Activated CD8-positive, alpha-beta T cell treated with anti-CD3 and anti-CD28 coated beads, Interleukin-2, amount 10 ng/mL, durations not matched to agents 7 days and 5 days (primary cell): ENCODE measurements around the gene HPN. TPM values are rescaled to one million over a fixed set of nuclear protein-coding genes. Genes with fewer than 3 reads are reported as not detected.

Experiments used
- ATAC-seq: fragments of 150-1000 bp; cut with Tn5 transposase; one replicate; pipeline ENCODE4 v1.10.0; 2021; ENCODE audit warnings: moderate library complexity
- CTCF ChIA-PET: fragments of 350-600 bp; sonication (Branson Sonifier 250); formaldehyde crosslinking; loops from one replicate; lab custom pipeline; 2021; ENCODE audit warnings: antibody characterized with exemption; lab: Charles Lee
- POLR2A ChIA-PET: fragments of 350-600 bp; sonication (Branson Sonifier 250); formaldehyde crosslinking; loops from one replicate; lab custom pipeline; 2021; ENCODE audit warnings: antibody characterized with exemption; lab: Charles Lee
- DNase-seq: peaks from one replicate; pipeline ENCODE4 v3.0.0-alpha.2; 2020
- H3K27ac Mint-ChIP-seq: one replicate; pipeline ENCODE4 v1.8.0; 2021; ENCODE audit warnings: mild to moderate bottlenecking, mixed read lengths
- H3K27me3 Mint-ChIP-seq: one replicate; pipeline ENCODE4 v1.8.0; 2021; ENCODE audit warnings: low read depth, mixed read lengths
- H3K36me3 Mint-ChIP-seq: one replicate; pipeline ENCODE4 v1.8.0; 2021; ENCODE audit warnings: low read depth, mixed read lengths
- H3K4me1 Mint-ChIP-seq: one replicate; pipeline ENCODE4 v1.8.0; 2021; ENCODE audit warnings: low read depth, mixed read lengths
- H3K4me3 Mint-ChIP-seq: one replicate; pipeline ENCODE4 v1.8.0; 2021; ENCODE audit warnings: mild to moderate bottlenecking, mixed read lengths
- H3K9me3 Mint-ChIP-seq: one replicate; pipeline ENCODE4 v1.8.0; 2022; ENCODE audit warnings: mixed read lengths; ENCODE audit not compliant: insufficient read depth
- total RNA-seq, 2 experiments: library from RNA; stranded (reverse); gene quantifications; one replicate each; pipeline ENCODE4 v1.2.3, GENCODE V29; 2021

The HPN gene
- total RNA-seq, 2 experiments from 2014 or later: not detected

- ATAC-seq (no peak), DNase-seq (no peak)
- Mint-ChIP-seq H3K27ac (no peak overlapping the region), H3K9me3 (no peaks in the 10 kb centered on the region), H3K36me3 (no peaks in the 10 kb centered on the region), H3K4me3 (no peak overlapping the region), H3K27me3 (no peaks in the 10 kb centered on the region), H3K4me1 (no peaks in the 10 kb centered on the region)
- ChIA-PET CTCF (interaction anchor here (1.3 to 2.3 kb wide), 3 partner anchors 8 to 78 kb away, joined by 4 to 11 read pairs (median 7); no protein-coding TSS in a partner anchor), POLR2A (no interaction called here)
These were observed 16.8 kb downstream of the HPN start for GRCh38 chr19:35058370-35058769.

- Mint-ChIP-seq H3K27ac (no peak overlapping the region), H3K4me1 (no peaks in the 10 kb centered on the region), H3K9me3 (no peaks in the 10 kb centered on the region), H3K4me3 (no peak overlapping the region), H3K36me3 (no peaks in the 10 kb centered on the region), H3K27me3 (no peaks in the 10 kb centered on the region)
- ChIA-PET CTCF (interaction anchor here (1.3 to 2.3 kb wide), 3 partner anchors 7 to 77 kb away, joined by 4 to 11 read pairs (median 7); no protein-coding TSS in a partner anchor), POLR2A (no interaction called here)
- ATAC-seq (no peak), DNase-seq (no peak)
These were observed 17.7 kb downstream of the HPN start for GRCh38 chr19:35059006-35059798.

- CTCF ChIA-PET: no interaction called here
- no peaks in the 10 kb centered on the region for H3K9me3 Mint-ChIP-seq
- no peak overlapping the region for H3K4me3 Mint-ChIP-seq
- DNase-seq (no peak), ATAC-seq (no peak)
- POLR2A ChIA-PET: no interaction called here
- no peak overlapping the region for H3K27ac Mint-ChIP-seq
- no peaks in the 10 kb centered on the region for H3K27me3 Mint-ChIP-seq
- H3K36me3 Mint-ChIP-seq: no peaks in the 10 kb centered on the region
- H3K4me1 Mint-ChIP-seq: no peaks in the 10 kb centered on the region
These were observed 18.2 kb downstream of the HPN start for GRCh38 chr19:35059799-35060091.

DNA sequence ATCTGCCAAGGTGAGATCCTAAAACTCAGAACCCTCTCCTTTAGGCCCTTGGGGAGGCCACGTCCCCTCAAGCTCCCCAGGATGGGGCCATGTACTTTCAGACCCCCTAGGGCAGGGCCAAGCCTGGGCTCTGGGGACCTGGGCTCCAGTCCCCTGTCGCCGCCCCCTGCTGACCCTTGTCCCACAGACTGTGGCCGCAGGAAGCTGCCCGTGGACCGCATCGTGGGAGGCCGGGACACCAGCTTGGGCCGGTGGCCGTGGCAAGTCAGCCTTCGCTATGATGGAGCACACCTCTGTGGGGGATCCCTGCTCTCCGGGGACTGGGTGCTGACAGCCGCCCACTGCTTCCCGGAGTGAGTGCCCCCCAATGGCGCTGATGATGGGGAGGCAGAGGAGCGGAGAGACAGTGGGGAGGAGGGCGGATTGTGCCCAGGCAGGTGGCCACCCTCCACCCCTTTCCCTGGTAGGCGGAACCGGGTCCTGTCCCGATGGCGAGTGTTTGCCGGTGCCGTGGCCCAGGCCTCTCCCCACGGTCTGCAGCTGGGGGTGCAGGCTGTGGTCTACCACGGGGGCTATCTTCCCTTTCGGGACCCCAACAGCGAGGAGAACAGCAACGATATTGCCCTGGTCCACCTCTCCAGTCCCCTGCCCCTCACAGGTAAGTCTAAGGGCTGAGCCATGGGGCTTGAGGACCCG lies 18.8 kb downstream of the HPN start:
- no peak for DNase-seq
- POLR2A ChIA-PET: no interaction called here
- H3K9me3 Mint-ChIP-seq: no peaks in the 10 kb centered on the region
- H3K27ac Mint-ChIP-seq: no peak overlapping the region
- ATAC-seq: no peak
- CTCF ChIA-PET: no interaction called here
- H3K4me3 Mint-ChIP-seq: no peak overlapping the region
- H3K27me3 Mint-ChIP-seq: no peaks in the 10 kb centered on the region
- H3K36me3 Mint-ChIP-seq: no peaks in the 10 kb centered on the region
- H3K4me1 Mint-ChIP-seq: no peaks in the 10 kb centered on the region

- Mint-ChIP-seq H3K4me1 (peaks cover 5% of the 10 kb centered on the region), H3K36me3 (no peaks in the 10 kb centered on the region), H3K4me3 (no peak overlapping the region), H3K27ac (no peak overlapping the region), H3K27me3 (no peaks in the 10 kb centered on the region), H3K9me3 (peaks cover 3% of the 10 kb centered on the region)
- ATAC-seq (no peak), DNase-seq (no peak)
- CTCF ChIA-PET: interaction anchor here (0.8 to 1.0 kb wide), 2 partner anchors 17 to 28 kb away, joined by 3 read pairs; no protein-coding TSS in a partner anchor
- POLR2A ChIA-PET: no interaction called here
These were observed 20.3 kb downstream of the HPN start for GRCh38 chr19:35061583-35062373.

- no peaks in the 10 kb centered on the region for H3K36me3 Mint-ChIP-seq
- peaks cover 13% of the 10 kb centered on the region for H3K4me1 Mint-ChIP-seq
- H3K9me3 Mint-ChIP-seq: peaks cover 4% of the 10 kb centered on the region
- H3K27me3 Mint-ChIP-seq: no peaks in the 10 kb centered on the region
- ATAC-seq: no peak
- H3K4me3 Mint-ChIP-seq: no peak overlapping the region
- DNase-seq: no peak
- CTCF ChIA-PET: no interaction called here
- no peak overlapping the region for H3K27ac Mint-ChIP-seq
- POLR2A ChIA-PET: no interaction called here
These were observed 21.4 kb downstream of the HPN start for GRCh38 chr19:35062942-35063341.

GRCh38 chr19:35063940-35064818 lies 22.7 kb downstream of the HPN start:
- H3K27me3 Mint-ChIP-seq: no peaks in the 10 kb centered on the region
- peaks cover 4% of the 10 kb centered on the region for H3K9me3 Mint-ChIP-seq
- H3K36me3 Mint-ChIP-seq: no peaks in the 10 kb centered on the region
- ChIA-PET POLR2A (no interaction called here), CTCF (interaction anchor here (1.2 kb wide), 1 partner anchor 20 kb away, joined by 3 read pairs; no protein-coding TSS in a partner anchor)
- H3K4me3 Mint-ChIP-seq: no peak overlapping the region
- peaks cover 13% of the 10 kb centered on the region for H3K4me1 Mint-ChIP-seq
- H3K27ac Mint-ChIP-seq: no peak overlapping the region
- no peak for ATAC-seq
- no peak for DNase-seq

GRCh38 chr19:35065574-35065973 lies 24.1 kb downstream of the HPN start:
- H3K36me3 Mint-ChIP-seq: no peaks in the 10 kb centered on the region
- H3K4me1 Mint-ChIP-seq: peaks cover 13% of the 10 kb centered on the region
- no peak overlapping the region for H3K4me3 Mint-ChIP-seq
- ChIA-PET POLR2A (interaction anchor here (0.6 kb wide), 1 partner anchor 79 kb away, joined by 3 read pairs; no protein-coding TSS in a partner anchor), CTCF (interaction anchor here (3.1 kb wide), 1 partner anchor 71 kb away, joined by 47 read pairs; the partner anchor contains the start of gene LGI4)
- no peak for DNase-seq
- H3K27me3 Mint-ChIP-seq: no peaks in the 10 kb centered on the region
- ATAC-seq: no peak
- H3K9me3 Mint-ChIP-seq: peaks cover 6% of the 10 kb centered on the region
- H3K27ac Mint-ChIP-seq: no peak overlapping the region

- DNase-seq (no peak), ATAC-seq (no peak)
- Mint-ChIP-seq H3K27me3 (no peaks in the 10 kb centered on the region), H3K36me3 (no peaks in the 10 kb centered on the region), H3K27ac (no peak overlapping the region), H3K4me1 (peaks cover 13% of the 10 kb centered on the region), H3K9me3 (peaks cover 7% of the 10 kb centered on the region), H3K4me3 (no peak overlapping the region)
- CTCF ChIA-PET: interaction anchor here (0.6 to 3.1 kb wide), 24 partner anchors 8 to 402 kb away, joined by 3 to 47 read pairs (median 6); partner anchors contain the start of genes FXYD5, FXYD7, LGI4 and ZNF30
- POLR2A ChIA-PET: no interaction called here
These were observed 24.6 kb downstream of the HPN start for GRCh38 chr19:35066121-35066520.

DNA sequence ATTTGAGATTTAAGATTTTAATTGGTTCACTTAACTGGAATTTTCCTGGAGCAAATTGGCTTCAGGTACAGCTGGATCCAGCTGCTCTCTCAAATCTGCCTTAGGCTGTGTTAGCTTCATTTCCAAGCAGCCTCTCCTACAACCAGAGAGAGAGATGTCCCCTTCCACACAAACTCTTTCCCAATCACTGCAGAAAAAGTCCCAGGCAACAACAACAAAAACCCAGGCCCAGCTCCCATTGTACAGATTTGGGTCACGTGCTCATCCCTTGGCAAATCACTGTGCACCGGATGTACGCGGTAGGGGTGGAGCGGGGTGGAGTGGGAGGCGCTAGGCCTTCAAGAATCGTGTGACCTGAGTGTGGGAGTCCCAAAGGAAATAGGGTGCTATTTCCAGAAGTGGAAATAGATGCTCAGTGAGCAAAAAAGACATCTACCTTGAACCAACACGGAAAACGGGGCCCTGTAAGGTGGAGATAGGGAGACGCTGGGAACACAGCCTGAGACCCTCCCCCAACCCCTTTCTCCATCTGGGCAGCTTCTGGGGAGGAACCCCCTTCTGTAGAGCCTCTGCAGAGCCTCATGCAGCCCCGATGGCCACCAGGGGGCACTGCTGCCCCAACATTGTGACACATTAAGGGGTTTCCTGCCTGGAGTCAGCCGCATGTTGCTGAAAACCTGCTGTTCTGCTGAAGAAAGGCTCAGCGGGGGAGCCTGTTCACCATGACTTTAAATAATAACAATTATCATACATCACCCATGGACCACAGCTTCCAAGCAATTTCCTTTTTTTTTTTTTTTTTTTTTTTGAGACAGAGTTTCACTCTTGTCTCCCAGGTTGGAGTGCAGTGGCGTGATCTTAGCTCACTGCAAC lies 25.4 kb downstream of the HPN start:
- POLR2A ChIA-PET: no interaction called here
- peaks cover 13% of the 10 kb centered on the region for H3K4me1 Mint-ChIP-seq
- H3K27me3 Mint-ChIP-seq: no peaks in the 10 kb centered on the region
- DNase-seq (peak; percentile 92), ATAC-seq (peak; percentile 95)
- no peaks in the 10 kb centered on the region for H3K36me3 Mint-ChIP-seq
- H3K9me3 Mint-ChIP-seq: peaks cover 7% of the 10 kb centered on the region
- no peak overlapping the region for H3K4me3 Mint-ChIP-seq
- no peak overlapping the region for H3K27ac Mint-ChIP-seq
- CTCF ChIA-PET: interaction anchor here (0.6 to 3.1 kb wide), 34 partner anchors 9 to 441 kb away, joined by 3 to 47 read pairs (median 4); partner anchors contain the start of genes FXYD5, FXYD7, LGI4 and ZNF30
